ENCODE data around the gene FGFR3. TPM values are rescaled to one million over a fixed set of nuclear protein-coding genes. Genes with fewer than 3 reads are reported as not detected.

The FGFR3 gene
- total and polyA plus RNA-seq, 10 of the 15 experiments (the other 5 are each of a cell fraction or from before 2014, with no cell fraction given), result 0.05 to 0.33 (median 0.18) TPM; not detected in 6

GRCh38 chr4:1830234-1830633, 37.1 kb downstream of the FGFR3 start:
- ChIA-PET POLR2A (interaction anchor here (0.6 kb wide), 2 partner anchors 15 to 29 kb away, joined by 3 read pairs; no protein-coding TSS in a partner anchor), RAD21 (ENCODE audit: unreplicated experiment) (no interaction called here), CTCF (interaction anchor here (1.0 to 2.5 kb wide), 2 partner anchors 10 to 69 kb away, joined by 3 to 9 read pairs; no protein-coding TSS in a partner anchor), SMC1A (ENCODE audit: uncharacterized antibody, unreplicated experiment) (interaction anchor here (0.7 to 1.7 kb wide), 3 partner anchors 21 to 70 kb away, joined by 3 to 6 read pairs (median 3); no protein-coding TSS in a partner anchor)
- peaks cover 2% of the 10 kb centered on the region for H3K79me2 ChIP-seq (ENCODE audit: control insufficient read depth, insufficient read depth, low read length)
- H3K9me3 ChIP-seq (replicated peaks; ENCODE audit: control insufficient read depth, insufficient read depth, low read length), result no peaks in the 10 kb centered on the region
- H2AFZ ChIP-seq (ENCODE audit: control insufficient read depth, low read depth, low read length), result no peak overlapping the region
- in situ Hi-C loops (cut with MboI), result no loop called here
- FAIRE-seq, result no peak
- WGBS (ENCODE audit: insufficient coverage, insufficient replicate concordance, low lambda C conversion rate, missing lambda C conversion rate), result 97% methylated on average over 3 of the region's 3 CpGs
- peaks cover 30% of the 10 kb centered on the region for H3K4me1 ChIP-seq (ENCODE audit: control insufficient read depth, insufficient read depth, low read length)
- intact Hi-C loops (cut with micrococcal nuclease; ENCODE audit: unreplicated experiment), result no loop called here
- no peak overlapping the region for H3K27ac ChIP-seq (ENCODE audit: control insufficient read depth, insufficient read depth)
- BruUV-seq (replicated peaks), result no TSS peak
- H3K4me3 ChIP-seq, result no peak overlapping the region
- no peak overlapping the region for H3K4me2 ChIP-seq (ENCODE audit: control insufficient read depth, insufficient read depth)
- no peaks in the 10 kb centered on the region for H3K27me3 ChIP-seq (replicated peaks in 1 of 2; ENCODE audit: control insufficient read depth in 2 of 2, insufficient read depth in 2 of 2, low read length in 1 of 2)
- DNase-seq (ENCODE audit: low read depth, low spot score), result no peak
- TF ChIP-seq IKZF1 (conservative IDR thresholded peaks at IDR 0.05), result no peak
- no peak for TF ChIP-seq SUPT20H (IDR thresholded peaks at IDR 0.05; ENCODE audit: borderline replicate concordance, control insufficient read depth, low read depth, low read length)
- TF ChIP-seq NFYA (IDR thresholded peaks at IDR 0.05; ENCODE audit: borderline replicate concordance, low read depth, low read length), result no peak
- no peak for TF ChIP-seq ASH2L (IDR thresholded peaks at IDR 0.05; ENCODE audit: borderline replicate concordance, low read depth)
- TF ChIP-seq POLR2AphosphoS2 (IDR thresholded peaks at IDR 0.05; ENCODE audit: low read depth, low read length), result no peak
- TF ChIP-seq MLLT1 (IDR thresholded peaks at IDR 0.05), result no peak
- TF ChIP-seq CHD2 (IDR thresholded peaks at IDR 0.05; ENCODE audit: borderline replicate concordance, low read depth, low read length), result no peak
- no peak for TF ChIP-seq SMC3 (IDR thresholded peaks at IDR 0.05; ENCODE audit: borderline replicate concordance, low read length)
- TF ChIP-seq, protein P1, sequence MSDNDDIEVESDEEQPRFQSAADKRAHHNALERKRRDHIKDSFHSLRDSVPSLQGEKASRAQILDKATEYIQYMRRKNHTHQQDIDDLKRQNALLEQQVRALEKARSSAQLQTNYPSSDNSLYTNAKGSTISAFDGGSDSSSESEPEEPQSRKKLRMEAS (IDR thresholded peaks at IDR 0.05; ENCODE audit: low read depth, low read length), result no peak
- TF ChIP-seq CREB1 (IDR thresholded peaks at IDR 0.05; ENCODE audit: low read depth), result no peak
- TF ChIP-seq, protein P2, sequence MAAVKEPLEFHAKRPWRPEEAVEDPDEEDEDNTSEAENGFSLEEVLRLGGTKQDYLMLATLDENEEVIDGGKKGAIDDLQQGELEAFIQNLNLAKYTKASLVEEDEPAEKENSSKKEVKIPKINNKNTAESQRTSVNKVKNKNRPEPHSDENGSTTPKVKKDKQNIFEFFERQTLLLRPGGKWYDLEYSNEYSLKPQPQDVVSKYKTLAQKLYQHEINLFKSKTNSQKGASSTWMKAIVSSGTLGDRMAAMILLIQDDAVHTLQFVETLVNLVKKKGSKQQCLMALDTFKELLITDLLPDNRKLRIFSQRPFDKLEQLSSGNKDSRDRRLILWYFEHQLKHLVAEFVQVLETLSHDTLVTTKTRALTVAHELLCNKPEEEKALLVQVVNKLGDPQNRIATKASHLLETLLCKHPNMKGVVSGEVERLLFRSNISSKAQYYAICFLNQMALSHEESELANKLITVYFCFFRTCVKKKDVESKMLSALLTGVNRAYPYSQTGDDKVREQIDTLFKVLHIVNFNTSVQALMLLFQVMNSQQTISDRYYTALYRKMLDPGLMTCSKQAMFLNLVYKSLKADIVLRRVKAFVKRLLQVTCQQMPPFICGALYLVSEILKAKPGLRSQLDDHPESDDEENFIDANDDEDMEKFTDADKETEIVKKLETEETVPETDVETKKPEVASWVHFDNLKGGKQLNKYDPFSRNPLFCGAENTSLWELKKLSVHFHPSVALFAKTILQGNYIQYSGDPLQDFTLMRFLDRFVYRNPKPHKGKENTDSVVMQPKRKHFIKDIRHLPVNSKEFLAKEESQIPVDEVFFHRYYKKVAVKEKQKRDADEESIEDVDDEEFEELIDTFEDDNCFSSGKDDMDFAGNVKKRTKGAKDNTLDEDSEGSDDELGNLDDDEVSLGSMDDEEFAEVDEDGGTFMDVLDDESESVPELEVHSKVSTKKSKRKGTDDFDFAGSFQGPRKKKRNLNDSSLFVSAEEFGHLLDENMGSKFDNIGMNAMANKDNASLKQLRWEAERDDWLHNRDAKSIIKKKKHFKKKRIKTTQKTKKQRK (IDR thresholded peaks at IDR 0.05; ENCODE audit: low read depth, low read length), result no peak
- TF ChIP-seq, protein P3, sequence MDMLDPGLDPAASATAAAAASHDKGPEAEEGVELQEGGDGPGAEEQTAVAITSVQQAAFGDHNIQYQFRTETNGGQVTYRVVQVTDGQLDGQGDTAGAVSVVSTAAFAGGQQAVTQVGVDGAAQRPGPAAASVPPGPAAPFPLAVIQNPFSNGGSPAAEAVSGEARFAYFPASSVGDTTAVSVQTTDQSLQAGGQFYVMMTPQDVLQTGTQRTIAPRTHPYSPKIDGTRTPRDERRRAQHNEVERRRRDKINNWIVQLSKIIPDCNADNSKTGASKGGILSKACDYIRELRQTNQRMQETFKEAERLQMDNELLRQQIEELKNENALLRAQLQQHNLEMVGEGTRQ (IDR thresholded peaks at IDR 0.05; ENCODE audit: borderline replicate concordance, low read depth, low read length), result no peak
- no peak for TF ChIP-seq SMAD5 (IDR thresholded peaks at IDR 0.05; ENCODE audit: low read depth)
- TF ChIP-seq FOXM1 (IDR thresholded peaks at IDR 0.05; ENCODE audit: low read depth, low read length), result no peak
- TF ChIP-seq BMI1 (IDR thresholded peaks at IDR 0.05; ENCODE audit: borderline replicate concordance), result no peak
- TF ChIP-seq ZNF622 (IDR thresholded peaks at IDR 0.05), result no peak
- H4K20me1 ChIP-seq (ENCODE audit: control insufficient read depth, insufficient read depth), result no peaks in the 10 kb centered on the region
- H3K36me3 ChIP-seq (ENCODE audit: control insufficient read depth in 2 of 2, insufficient read depth in 2 of 2, low read length in 1 of 2), result peaks cover 19 to 37% of the 10 kb centered on the region in 2 experiments; a peak in 3 of 4 replicates
- no peak for ATAC-seq
- H3K9ac ChIP-seq (ENCODE audit: control insufficient read depth, insufficient read depth, low read length), result no peak overlapping the region
